Left cardiac atrium (tissue), 4 donors: ENCODE measurements around the gene DST. TPM values are rescaled to one million over a fixed set of nuclear protein-coding genes. Genes with fewer than 3 reads are reported as not detected.

Experiments
- ATAC-seq, 2 donors: fragments of 200-7000 bp; cut with Tn5 transposase; one replicate each; pipeline ENCODE4 v1.9.1; 2020; ENCODE audit warnings: mild to moderate bottlenecking in 2 of 2, moderate library complexity in 2 of 2
- DNase-seq: peaks from one replicate; pipeline ENCODE4 v3.0.0-alpha.2; 2020
- intact Hi-C, 2 donors: fragments of 100-400 bp; cut with DNase I; formaldehyde crosslinking; loops; one replicate each; pipeline versions ENCODE4 v1.14.1 to v1.15.1; 2022 to 2023
- total RNA-seq, 2 donors: library from RNA; stranded (reverse); fragmentation: NEBNext Ultra II Directional; extraction: Animal tissue kit (Norgen Biotek cat#: 25700); gene quantifications; one replicate each; pipeline ENCODE4 v1.2.1, GENCODE V29; 2021
- donor health status: DM: no; HTN: yes; CAD: no.
- donor health status: DM: no; HTN: yes; CAD: no; lungs with severe emphysema.
- donor health status: DM: yes; HTN: yes; CAD: no.
- donor health status: Dilated cardiomyopathy.

The DST gene
- total RNA-seq, 2 donors from 2014 or later, result 190 to 213 TPM

- intact Hi-C loops, result no loop called here
- DNase-seq (no peak), ATAC-seq (no peak)
Observed at GRCh38 chr6:56481957-56482356, 160.7 kb downstream of the DST start.

GRCh38 chr6:56480654-56481337 lies 161.9 kb downstream of the DST start:
- intact Hi-C loops, result no loop called here
- ATAC-seq (no peak), DNase-seq (no peak)

GRCh38 chr6:56480246-56480645 lies 162.4 kb downstream of the DST start:
- ATAC-seq (no peak), DNase-seq (no peak)
- intact Hi-C loops, result no loop called here

- ATAC-seq (no peak), DNase-seq (no peak)
- intact Hi-C loops, result loop anchor here in 1 of 2 donors (10.0 kb wide), 1 partner anchor 125 kb away; no protein-coding TSS in a partner anchor
Observed at GRCh38 chr6:56479381-56479780, 163.3 kb downstream of the DST start.

- DNase-seq (no peak), ATAC-seq (no peak)
- intact Hi-C loops, result loop anchor here in 1 of 2 donors (10.0 kb wide), 1 partner anchor 127 kb away; no protein-coding TSS in a partner anchor
Observed at GRCh38 chr6:56478202-56478601, 164.5 kb downstream of the DST start.

GRCh38 chr6:56477241-56477640 lies 165.4 kb downstream of the DST start:
- intact Hi-C loops, result loop anchor here in 1 of 2 donors (10.0 kb wide), 1 partner anchor 128 kb away; no protein-coding TSS in a partner anchor
- ATAC-seq, result no peak

GRCh38 chr6:56475736-56476457 lies 166.8 kb downstream of the DST start:
- DNase-seq (peak; percentile 31), ATAC-seq (peak; percentile 84 to 89)
- intact Hi-C loops, result loop anchor here in 1 of 2 donors (10.0 kb wide), 1 partner anchor 129 kb away; no protein-coding TSS in a partner anchor

More at GRCh38 chr6:56477241-56477640, 165.4 kb downstream of the DST start:
- DNase-seq, result no peak

- no peak for DNase-seq
- ATAC-seq, result no peak
- intact Hi-C loops, result loop anchor here in 1 of 2 donors (10.0 kb wide), 1 partner anchor 130 kb away; no protein-coding TSS in a partner anchor
Observed at GRCh38 chr6:56474532-56474931, 168.2 kb downstream of the DST start.

- no peak for ATAC-seq
- DNase-seq, result no peak
- intact Hi-C loops, result loop anchor here in 1 of 2 donors (10.0 kb wide), 1 partner anchor 131 kb away; no protein-coding TSS in a partner anchor
Observed at GRCh38 chr6:56463443-56463842, 179.2 kb downstream of the DST start.

- intact Hi-C loops, result loop anchor here in 1 of 2 donors (10.0 kb wide), 1 partner anchor 84 kb away; no protein-coding TSS in a partner anchor
- ATAC-seq (no peak), DNase-seq (no peak)
Observed at GRCh38 chr6:56459030-56459805, 183.5 kb downstream of the DST start.

- intact Hi-C loops, result loop anchor here in 1 of 2 donors (10.0 kb wide), 1 partner anchor 84 kb away; no protein-coding TSS in a partner anchor
- ATAC-seq (no peak), DNase-seq (no peak)
Observed at GRCh38 chr6:56458324-56458884, 184.3 kb downstream of the DST start.

- ATAC-seq, result no peak
- no peak for DNase-seq
- intact Hi-C loops, result loop anchor here in 1 of 2 donors (10.0 kb wide), 1 partner anchor 82 kb away; no protein-coding TSS in a partner anchor
Observed at GRCh38 chr6:56456785-56457184, 185.9 kb downstream of the DST start.

- peak; percentile 75 to 91 for ATAC-seq
- peak; percentile 59 for DNase-seq
- intact Hi-C loops, result loop anchor here in 1 of 2 donors (10.0 kb wide), 1 partner anchor 76 kb away; no protein-coding TSS in a partner anchor
Observed at GRCh38 chr6:56450882-56451739, 191.6 kb downstream of the DST start.

- no peak for ATAC-seq
- no peak for DNase-seq
- intact Hi-C loops, result loop anchor here in 1 of 2 donors (10.0 kb wide), 1 partner anchor 76 kb away; no protein-coding TSS in a partner anchor
Observed at GRCh38 chr6:56450376-56450775, 192.3 kb downstream of the DST start.

GRCh38 chr6:56448046-56448445 lies 194.6 kb downstream of the DST start:
- DNase-seq, result no peak
- intact Hi-C loops, result no loop called here

GRCh38 chr6:56445818-56446217 lies 196.9 kb downstream of the DST start:
- intact Hi-C loops, result no loop called here
- DNase-seq, result no peak
- ATAC-seq, result peak; percentile 34 to 71

More at GRCh38 chr6:56448046-56448445, 194.6 kb downstream of the DST start:
- ATAC-seq, result no peak

GRCh38 chr6:56444855-56445254 lies 197.8 kb downstream of the DST start:
- ATAC-seq, result no peak
- intact Hi-C loops, result no loop called here
- DNase-seq, result no peak

GRCh38 chr6:56440551-56440981 lies 202.1 kb downstream of the DST start:
- intact Hi-C loops, result no loop called here
- ATAC-seq (no peak), DNase-seq (no peak)
